ENCODE data around the gene MYOF.

GRCh38 chr10:93313798-93314197, 168.3 kb downstream of the MYOF start:
- TF ChIP-seq POLR2A (IDR thresholded peaks at IDR 0.05; ENCODE audit: low read length) (no peak), GATA1 (IDR thresholded peaks at IDR 0.05; ENCODE audit: low read depth, low read length) (no peak)

All from erythroblast (primary cell).